ENCODE measurements around the gene MED27.

The MED27 gene

DNA sequence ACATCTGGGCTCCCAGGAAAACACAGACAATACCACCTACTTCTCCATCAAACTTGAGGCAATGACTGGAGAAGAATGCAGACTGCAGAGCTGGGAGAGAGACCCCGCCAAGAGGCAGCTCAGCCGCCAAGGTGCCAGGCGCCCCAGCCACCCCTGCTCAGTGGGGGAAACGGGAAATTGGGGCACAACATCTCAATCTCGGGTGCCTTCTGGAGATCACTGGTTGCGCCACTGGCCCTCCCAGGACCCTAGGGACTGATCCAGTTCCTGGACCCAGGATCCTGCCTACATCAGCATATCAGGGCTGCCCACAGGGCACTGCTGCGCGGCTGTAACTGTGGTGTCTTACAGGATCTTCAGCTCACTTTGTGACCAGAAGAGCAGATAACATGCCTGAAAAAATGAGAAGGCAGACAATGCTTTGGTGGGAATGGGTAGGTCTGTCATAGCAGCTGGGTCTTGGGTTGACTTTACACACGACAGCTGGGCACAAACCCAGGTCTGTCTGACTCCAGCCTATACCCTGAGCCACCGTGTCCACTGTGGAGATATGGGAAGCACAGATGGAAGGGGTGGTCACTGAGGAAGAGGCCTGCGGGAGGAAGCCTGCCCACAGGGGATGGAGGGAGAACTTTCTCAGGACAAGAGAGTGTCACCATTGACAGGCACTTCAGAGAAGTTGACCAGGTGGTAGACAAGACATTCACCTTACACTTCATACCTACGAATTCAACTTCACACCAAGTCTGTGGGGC is 204.6 kb downstream of the MED27 start:
- Histone ChIP-seq H3K27me3 (ENCODE audit: insufficient read depth, low read length, poor library complexity) (no peaks in the 10 kb centered on the region), H2AFZ (ENCODE audit: low read depth, low read length) (no peak overlapping the region), H3K36me3 (ENCODE audit: insufficient read depth, low read length) (0 out of 2 replicates have a peak, but pooled peaks cover 3% of the 10 kb centered on the region), H3K4me2 (ENCODE audit: insufficient read depth, low read length) (no peak overlapping the region), H3K9me3 (ENCODE audit: insufficient read depth, low read length, severe bottlenecking) (no peaks in the 10 kb centered on the region), H3K27ac (ENCODE audit: low read length) (no peak overlapping the region), H3K9ac (ENCODE audit: low read depth, low read length) (no peak overlapping the region), H3K79me2 (ENCODE audit: insufficient read depth, low read length) (no peaks in the 10 kb centered on the region), H3K4me3 (ENCODE audit: low read depth in 1 of 2, low read length in 2 of 2) (no peak overlapping the region), H4K20me1 (ENCODE audit: insufficient read depth, low read length) (peaks cover 5% of the 10 kb centered on the region), H3K4me1 (ENCODE audit: insufficient read depth, low read length) (no peaks in the 10 kb centered on the region)
- no peak for DNase-seq
- no peak for ATAC-seq (ENCODE audit: insufficient read depth, low read depth)
- TF ChIP-seq EZH2 (IDR thresholded peaks at IDR 0.05; ENCODE audit: borderline replicate concordance, low read depth, low read length, severe bottlenecking): no peak
- TF ChIP-seq, protein P1, sequence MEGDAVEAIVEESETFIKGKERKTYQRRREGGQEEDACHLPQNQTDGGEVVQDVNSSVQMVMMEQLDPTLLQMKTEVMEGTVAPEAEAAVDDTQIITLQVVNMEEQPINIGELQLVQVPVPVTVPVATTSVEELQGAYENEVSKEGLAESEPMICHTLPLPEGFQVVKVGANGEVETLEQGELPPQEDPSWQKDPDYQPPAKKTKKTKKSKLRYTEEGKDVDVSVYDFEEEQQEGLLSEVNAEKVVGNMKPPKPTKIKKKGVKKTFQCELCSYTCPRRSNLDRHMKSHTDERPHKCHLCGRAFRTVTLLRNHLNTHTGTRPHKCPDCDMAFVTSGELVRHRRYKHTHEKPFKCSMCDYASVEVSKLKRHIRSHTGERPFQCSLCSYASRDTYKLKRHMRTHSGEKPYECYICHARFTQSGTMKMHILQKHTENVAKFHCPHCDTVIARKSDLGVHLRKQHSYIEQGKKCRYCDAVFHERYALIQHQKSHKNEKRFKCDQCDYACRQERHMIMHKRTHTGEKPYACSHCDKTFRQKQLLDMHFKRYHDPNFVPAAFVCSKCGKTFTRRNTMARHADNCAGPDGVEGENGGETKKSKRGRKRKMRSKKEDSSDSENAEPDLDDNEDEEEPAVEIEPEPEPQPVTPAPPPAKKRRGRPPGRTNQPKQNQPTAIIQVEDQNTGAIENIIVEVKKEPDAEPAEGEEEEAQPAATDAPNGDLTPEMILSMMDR (IDR thresholded peaks at IDR 0.05; ENCODE audit: borderline replicate concordance, extremely low read depth, low read length, poor library complexity, severe bottlenecking): no peak

DNA sequence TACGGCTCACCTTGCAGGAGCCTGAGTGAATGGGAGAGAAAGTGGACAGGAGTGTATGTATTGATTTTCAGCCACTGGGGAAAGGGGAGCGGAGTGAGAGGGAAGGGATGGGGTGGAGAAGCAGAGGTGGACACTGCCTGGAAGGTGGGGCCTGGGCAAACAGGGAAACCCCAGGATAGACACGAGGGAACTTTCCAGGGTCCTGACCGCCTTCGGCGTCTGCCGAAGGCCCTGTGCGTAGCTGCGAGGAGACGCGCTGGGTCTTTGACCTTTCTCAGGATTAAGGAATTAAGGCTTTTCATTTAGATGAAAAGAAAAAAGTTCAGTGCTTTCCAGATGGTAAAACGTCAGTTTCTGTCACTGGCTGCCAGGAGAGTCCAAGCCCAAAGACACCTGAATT is 205.2 kb downstream of the MED27 start:
- no peak overlapping the region for H3K4me3 ChIP-seq (ENCODE audit: low read depth in 1 of 2, low read length in 2 of 2)
- no peak overlapping the region for H3K9ac ChIP-seq (ENCODE audit: low read depth, low read length)
- no peak overlapping the region for H3K4me2 ChIP-seq (ENCODE audit: insufficient read depth, low read length)
- no peaks in the 10 kb centered on the region for H3K79me2 ChIP-seq (ENCODE audit: insufficient read depth, low read length)
- no peaks in the 10 kb centered on the region for H3K27me3 ChIP-seq (ENCODE audit: insufficient read depth, low read length, poor library complexity)
- H3K36me3 ChIP-seq (ENCODE audit: insufficient read depth, low read length): 0 out of 2 replicates have a peak, but pooled peaks cover 2% of the 10 kb centered on the region
- ATAC-seq (ENCODE audit: insufficient read depth, low read depth): no peak
- H4K20me1 ChIP-seq (ENCODE audit: insufficient read depth, low read length): peaks cover 7% of the 10 kb centered on the region
- no peak for DNase-seq
- H3K4me1 ChIP-seq (ENCODE audit: insufficient read depth, low read length): no peaks in the 10 kb centered on the region
- H3K27ac ChIP-seq (ENCODE audit: low read length): no peak overlapping the region
- no peak overlapping the region for H2AFZ ChIP-seq (ENCODE audit: low read depth, low read length)
- TF ChIP-seq EZH2 (IDR thresholded peaks at IDR 0.05; ENCODE audit: borderline replicate concordance, low read depth, low read length, severe bottlenecking): no peak
- TF ChIP-seq, protein P1 (IDR thresholded peaks at IDR 0.05; ENCODE audit: borderline replicate concordance, extremely low read depth, low read length, poor library complexity, severe bottlenecking): no peak
- H3K9me3 ChIP-seq (ENCODE audit: insufficient read depth, low read length, severe bottlenecking): no peaks in the 10 kb centered on the region

DNA sequence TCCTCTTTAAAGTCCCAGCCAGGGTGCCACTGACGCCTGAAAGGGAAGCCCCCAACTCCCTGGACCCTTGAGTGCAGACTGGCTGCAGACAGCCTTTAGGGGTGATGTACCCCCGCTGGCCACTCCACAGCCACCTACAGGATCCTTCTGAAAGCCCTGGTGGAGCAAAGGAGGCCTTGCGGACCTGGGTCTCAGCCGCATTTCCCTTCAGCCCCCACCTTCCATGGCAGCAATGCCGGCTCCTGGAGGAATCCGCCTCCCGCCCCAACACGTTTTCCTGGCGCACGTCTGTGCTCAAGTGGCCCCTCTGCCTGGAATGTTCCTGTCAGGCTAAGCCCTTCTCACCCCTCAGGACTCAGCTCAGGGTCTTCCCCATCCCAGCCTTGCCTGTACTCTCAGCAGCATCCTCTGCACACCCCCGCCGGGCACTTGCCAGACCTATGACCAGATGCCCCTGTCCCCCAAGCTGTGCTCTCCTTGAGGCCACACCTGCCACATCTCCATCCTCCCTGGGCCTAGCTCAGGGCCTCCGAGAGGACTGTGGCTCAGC is 205.7 kb downstream of the MED27 start:
- no peak for ATAC-seq (ENCODE audit: insufficient read depth, low read depth)
- Histone ChIP-seq H3K79me2 (ENCODE audit: insufficient read depth, low read length) (no peaks in the 10 kb centered on the region), H3K9me3 (ENCODE audit: insufficient read depth, low read length, severe bottlenecking) (no peaks in the 10 kb centered on the region), H3K27ac (ENCODE audit: low read length) (no peak overlapping the region), H3K27me3 (ENCODE audit: insufficient read depth, low read length, poor library complexity) (no peaks in the 10 kb centered on the region), H3K36me3 (ENCODE audit: insufficient read depth, low read length) (no peaks in the 10 kb centered on the region), H3K4me2 (ENCODE audit: insufficient read depth, low read length) (no peak overlapping the region), H3K4me3 (ENCODE audit: low read depth in 1 of 2, low read length in 2 of 2) (no peak overlapping the region), H4K20me1 (ENCODE audit: insufficient read depth, low read length) (peaks cover 7% of the 10 kb centered on the region), H3K9ac (ENCODE audit: low read depth, low read length) (no peak overlapping the region), H3K4me1 (ENCODE audit: insufficient read depth, low read length) (no peaks in the 10 kb centered on the region), H2AFZ (ENCODE audit: low read depth, low read length) (no peak overlapping the region)
- TF ChIP-seq EZH2 (IDR thresholded peaks at IDR 0.05; ENCODE audit: borderline replicate concordance, low read depth, low read length, severe bottlenecking): no peak
- TF ChIP-seq, protein P1 (IDR thresholded peaks at IDR 0.05; ENCODE audit: borderline replicate concordance, extremely low read depth, low read length, poor library complexity, severe bottlenecking): no peak
- no peak for DNase-seq

Measured in DND-41 (cell line).